HG02970 (cell line): Measurements from ENCODE around the gene MORN1.
A peak's percentile ranks its signal among the peaks of the same experiment; 100 is the strongest.

Source experiments
- ATAC-seq: cut with Tn5 transposase; IDR thresholded peaks from one replicate; pipeline ENCODE4 v1.9.1; 2021; ENCODE audit warnings: mild to moderate bottlenecking, moderate library complexity, moderate number of reproducible peaks; ENCODE audit not compliant: unreplicated experiment, low FRiP score

Gene MORN1

DNA sequence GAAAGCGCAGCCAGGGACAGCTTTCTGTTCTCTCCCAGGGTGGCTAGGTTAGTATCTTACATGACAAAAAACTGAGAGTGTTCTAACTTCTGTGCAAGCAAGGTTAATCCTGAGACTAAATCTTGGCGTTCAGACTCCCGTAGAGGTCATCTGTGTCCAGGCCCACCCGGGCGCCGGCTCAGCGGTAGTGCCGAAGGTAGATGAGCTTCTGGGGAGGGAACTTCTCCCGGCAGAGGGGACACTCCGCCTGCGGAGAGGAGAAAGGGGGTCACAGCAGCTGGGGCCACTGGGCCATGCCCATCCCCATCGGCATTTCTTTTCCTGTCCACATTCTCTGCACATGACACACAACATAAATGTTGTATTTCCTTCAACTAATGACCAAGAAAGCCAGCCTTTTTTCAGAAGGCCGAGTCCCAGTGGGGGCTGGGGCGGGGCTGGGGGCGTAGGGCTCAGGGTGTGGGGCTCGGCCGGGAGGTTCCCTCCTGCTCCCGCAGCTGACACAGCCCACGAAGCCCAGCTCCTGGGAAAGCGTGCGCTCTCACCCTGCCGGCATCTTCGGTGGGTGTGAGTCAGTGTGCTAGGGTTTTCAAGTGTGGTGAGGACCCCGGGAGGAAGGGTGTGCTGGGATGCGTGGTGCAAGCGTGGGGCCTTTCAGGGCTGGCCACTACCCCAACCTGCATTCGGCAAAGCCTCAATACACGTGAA is 14.4 kb upstream of the MORN1 start:
- no peak for ATAC-seq

DNA sequence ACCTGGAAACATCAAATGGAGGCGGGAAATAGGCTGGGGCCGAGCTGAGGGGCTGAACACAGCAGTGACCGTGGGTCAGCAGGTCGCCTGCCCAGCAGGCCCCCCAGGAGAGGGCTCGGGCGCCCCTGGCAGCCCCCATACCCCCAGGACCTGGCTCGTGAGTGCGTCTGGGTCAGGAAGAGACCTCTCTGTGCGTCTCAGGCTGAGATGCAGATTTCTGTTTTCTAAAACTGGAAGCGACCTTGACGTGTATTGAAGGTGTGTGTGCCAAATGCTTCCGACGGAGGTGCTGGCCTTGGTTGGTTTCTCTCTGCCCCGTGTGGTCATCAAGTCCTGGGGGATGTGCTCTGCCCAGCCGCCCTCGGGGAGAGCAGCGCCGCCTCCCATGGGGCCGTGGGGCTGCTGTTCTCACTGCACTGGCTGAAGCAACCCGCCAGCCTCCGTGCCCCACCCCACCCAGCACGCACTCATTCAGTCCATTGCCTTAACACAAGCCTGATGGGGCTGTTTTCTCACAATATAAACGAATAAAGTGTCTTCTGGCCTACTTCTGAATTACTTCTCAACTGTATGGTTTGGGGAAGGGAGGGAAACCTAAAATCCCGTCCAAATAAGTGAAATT is 13.6 kb upstream of the MORN1 start:
- ATAC-seq: no peak

DNA sequence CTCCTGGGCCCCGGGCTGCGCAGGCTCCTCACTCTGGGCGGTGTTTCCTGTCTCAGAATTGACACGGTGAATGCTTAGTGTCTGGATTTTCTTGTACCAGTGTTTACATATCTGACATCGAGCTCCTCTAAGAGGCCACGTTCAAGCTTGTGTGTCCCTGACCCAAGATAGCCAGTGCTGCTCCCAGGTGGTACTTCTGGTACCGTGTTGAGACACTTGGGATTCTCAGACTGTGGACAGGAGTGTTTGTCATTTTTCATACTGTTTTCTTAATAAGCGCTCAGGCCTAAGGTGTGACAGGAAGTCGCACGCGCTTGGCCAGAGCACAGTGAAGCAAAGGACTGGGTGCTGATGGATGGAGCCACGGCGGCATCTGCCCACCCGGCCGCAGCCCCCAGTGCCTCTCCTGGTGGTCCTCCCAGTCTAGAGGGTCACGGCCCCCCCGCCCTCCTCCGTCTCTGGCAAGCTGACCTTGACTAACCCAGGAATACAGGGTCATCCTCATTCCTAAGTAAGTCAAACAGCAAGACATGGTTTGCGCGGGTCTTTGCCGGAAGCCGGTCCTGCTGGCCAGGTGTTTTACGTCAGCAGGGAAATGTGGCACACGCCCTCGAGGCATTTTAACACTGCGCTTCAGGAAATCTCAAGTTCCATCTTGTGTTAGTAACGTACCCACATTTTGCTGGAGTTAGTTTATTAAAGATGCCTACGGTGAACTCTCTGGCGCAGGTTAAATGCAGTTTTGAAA is 13.0 kb upstream of the MORN1 start:
- no peak for ATAC-seq

DNA sequence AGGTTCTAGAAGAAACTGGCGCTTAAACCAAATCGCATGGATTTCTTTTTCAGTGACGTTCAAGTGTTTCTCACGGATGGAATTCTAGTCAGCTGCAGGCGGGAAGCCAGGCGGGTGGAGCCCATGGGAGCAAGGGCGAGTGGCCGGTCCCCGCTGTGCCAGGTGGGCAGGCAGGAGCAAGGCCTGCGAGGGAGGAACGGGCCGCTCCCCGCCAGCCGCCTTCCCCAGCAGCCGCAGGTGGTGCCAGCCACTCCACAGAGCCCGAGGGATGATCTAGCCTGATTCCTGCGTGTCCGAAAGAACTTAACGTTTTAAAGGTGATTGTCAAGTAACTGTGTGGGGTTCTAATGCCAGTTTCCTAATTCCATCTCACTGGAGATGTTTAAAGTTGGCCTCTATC is 11.9 kb upstream of the MORN1 start:
- ATAC-seq: no peak

DNA sequence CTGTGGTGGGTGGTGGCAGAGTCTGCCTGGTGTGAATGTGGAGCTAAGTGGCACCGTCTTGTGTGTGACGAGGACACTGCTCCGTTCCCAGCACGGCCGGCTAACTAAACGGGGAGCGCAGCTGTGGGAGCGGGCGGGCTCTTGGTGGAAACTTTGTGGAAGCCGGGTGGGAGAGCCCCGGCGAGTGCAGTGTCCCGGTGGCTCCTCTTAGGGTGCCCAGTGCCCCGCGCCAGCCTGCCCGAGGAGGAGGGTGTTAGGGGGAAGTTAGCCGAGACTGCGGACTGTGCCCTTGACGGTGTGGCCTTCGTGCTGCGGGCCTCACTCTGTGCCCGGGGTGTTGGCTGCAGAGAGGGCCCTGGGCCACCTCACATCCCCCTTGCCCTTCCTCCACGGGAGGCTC is 11.1 kb upstream of the MORN1 start:
- ATAC-seq: no peak

DNA sequence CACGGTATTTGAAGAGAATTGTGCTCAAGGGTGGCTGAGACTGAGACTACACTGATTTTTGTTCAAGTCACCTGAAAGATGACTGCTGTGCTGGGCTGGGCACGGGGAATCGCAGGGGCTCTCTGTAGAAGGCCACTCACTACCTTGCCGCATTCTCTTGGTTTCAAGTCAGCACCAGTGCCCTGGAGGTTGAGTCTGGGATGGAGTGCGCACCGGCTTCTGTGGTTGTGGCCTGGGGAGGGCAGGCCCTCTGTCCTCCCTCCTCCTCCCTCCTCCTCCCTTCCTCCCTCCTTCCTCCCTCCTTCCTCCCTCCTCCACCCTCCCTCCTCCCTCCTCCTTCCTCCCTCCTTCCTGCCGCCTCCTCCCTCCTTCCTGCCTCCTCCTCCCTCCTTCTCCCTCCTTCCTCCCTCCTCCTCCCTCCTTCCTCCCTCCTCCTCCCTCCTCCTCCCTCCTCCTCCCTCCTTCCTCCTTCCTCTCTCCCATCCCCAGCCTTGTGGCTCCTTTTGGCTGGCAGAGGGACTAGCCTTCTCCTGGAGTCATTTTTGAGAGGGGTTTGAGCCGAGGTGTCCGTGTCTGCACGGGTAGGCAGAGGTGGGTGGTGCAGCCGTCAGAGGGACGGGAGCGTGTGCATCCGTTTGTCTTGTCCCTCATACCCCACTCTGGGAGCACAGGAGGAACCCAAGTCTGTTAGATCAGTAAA is 9.7 kb upstream of the MORN1 start:
- no peak for ATAC-seq

DNA sequence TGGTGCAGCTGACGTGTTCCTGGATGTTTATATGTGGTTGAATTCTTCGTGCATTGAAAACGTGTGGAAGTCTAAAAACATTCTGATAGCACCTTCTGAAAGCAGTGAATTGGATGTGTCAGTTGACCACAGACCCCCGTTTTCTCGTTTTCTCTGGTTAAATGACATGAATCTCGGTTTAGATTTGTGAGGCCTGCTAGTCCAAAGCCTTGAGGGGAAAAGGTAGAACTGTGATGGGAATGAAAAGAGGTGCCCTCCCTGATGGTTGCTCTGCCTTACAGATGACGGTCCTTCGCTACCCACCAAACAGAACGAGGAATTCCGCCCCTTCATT is 9.2 kb upstream of the MORN1 start:
- no peak for ATAC-seq

DNA sequence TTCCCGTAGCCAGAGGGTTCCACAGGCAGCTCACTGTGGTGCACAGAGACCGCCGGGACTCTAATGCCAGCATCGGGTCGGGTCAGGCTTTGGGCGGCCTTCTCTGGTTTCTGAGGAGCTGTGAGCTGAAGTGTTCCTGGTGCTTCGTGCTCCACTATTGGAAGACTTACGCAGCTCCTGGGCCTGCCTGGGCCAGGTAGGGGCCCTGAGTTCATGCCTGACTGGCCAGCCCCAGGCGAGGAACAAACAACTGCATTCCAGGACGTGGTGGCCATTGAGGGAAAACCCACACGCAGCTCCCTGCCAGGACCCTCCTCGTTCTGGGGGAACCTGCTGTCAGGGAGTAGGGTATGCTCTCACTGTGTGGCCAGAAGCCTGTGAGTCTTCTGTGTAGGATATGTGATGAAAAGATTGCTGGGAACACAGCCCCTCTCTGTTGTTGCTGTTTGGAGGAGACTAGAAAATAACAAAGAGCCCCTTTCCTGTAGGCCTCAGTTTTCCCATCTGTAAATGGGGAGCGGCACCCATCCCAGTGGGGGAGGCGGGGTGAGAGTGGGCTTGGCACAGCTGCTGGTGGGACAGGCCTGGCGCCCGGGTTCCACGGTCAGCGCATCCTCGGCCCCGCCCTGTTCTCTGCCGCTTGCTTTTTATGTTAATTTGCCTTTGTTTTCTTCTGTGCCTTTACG is 8.7 kb upstream of the MORN1 start:
- ATAC-seq: no peak

DNA sequence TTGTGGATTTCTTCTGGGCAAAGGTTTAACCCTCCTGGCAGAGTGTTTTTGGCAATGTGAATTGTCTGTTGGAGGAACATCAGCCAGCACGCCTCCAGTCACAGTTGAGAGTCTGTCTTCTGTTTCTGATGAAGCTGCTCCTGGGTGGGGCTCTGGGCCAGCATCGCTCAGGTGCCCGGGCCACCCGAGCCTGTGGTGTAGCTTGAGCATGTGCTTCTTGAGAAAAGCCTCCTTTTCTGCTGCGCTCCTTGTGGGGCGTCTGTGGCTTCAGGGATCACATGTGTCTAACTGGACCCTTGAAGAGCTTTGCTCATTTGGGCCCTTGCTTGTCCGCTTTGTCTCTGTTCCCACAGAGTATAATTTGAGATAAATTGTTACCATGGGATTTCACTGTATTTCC is 7.5 kb upstream of the MORN1 start:
- ATAC-seq: no peak

DNA sequence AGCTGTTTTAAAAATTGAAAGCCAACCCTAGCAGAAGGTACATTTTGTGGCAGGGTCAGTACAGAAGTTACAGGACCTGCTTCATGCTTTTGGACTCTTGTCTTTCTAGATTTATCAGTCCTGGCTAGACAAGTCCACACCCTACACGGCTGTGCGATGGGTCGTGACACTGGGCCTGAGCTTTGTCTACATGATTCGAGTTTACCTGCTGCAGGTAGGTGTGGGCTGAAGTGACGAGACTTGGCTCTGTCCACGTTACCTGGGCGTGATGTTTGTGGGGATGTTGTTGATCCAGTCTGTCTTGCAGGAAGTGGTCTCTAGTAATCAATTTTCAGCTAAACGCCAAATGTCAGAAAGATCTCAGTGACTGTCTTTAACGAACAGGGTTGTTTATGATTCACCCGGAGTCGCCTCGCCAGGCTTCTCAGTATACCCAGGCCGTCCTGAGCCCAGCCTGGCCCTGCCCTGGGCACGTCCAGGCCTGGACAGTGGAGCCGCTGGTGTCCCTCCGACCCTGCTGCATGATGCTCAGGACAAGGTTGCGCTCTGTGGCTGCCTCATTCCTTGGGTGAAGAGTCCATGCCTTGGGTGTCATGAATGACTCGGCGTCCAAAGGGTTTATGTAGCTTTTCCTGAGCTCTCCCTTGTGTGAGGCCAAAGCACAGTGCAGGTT is 5.8 kb upstream of the MORN1 start:
- no peak for ATAC-seq

DNA sequence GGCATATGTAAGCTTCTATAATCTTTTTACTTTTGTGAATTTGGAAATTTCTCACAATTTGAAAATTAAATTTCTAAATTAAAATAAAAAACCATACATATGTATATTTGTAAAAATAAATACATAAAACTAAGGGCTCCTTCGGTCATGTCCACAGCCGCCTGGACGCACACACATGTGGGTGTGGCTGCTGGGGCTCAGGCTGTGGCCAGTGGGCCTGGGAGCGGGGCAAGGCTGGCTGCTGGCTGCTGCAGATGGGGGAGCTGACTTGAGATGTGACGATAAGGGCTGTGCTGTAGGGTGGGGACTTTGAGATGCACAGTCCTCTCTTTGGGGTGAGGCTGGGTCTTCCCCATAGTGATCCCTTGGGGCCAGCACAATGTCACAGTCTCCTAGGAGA is 5.1 kb upstream of the MORN1 start:
- no peak for ATAC-seq

DNA sequence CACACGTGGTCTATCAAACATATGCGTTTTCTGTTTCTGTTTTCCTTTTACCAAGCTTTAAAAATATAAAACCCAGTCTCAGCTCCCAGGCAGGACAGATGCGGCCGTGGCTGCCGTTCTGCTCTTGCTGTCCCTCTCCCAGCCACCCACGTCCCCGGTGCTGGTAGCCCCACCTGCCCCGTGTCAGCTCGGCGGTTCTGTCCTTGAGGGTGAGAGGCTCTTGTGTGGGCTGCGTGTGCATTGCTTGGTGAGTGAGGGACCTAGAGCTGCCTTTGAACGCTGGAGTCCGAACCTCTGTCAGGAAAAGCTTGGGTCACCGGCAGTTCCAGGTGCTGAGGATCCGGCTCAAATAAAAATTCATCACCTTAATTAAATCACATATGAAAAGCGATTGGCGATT is 4.7 kb upstream of the MORN1 start:
- ATAC-seq: no peak

DNA sequence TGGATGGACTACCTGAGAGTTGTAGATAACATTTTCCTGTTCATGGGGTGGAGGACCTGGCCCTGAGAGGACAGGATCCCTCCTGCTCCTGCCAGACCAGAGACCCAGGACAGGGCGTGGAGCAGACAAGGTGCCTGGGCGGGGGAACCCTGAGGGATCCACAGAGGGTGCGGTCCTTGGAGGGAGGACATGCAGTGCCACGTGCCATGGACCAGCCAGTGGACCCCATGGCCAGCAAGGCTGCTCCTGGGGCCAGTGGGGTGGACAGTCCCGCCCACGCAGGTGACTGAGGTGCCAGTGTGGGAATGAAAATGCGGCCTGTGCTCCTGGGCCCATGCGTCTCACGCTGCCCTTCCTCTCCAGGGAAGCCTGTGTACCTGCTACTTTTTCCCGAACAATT is 3.9 kb upstream of the MORN1 start:
- no peak for ATAC-seq

DNA sequence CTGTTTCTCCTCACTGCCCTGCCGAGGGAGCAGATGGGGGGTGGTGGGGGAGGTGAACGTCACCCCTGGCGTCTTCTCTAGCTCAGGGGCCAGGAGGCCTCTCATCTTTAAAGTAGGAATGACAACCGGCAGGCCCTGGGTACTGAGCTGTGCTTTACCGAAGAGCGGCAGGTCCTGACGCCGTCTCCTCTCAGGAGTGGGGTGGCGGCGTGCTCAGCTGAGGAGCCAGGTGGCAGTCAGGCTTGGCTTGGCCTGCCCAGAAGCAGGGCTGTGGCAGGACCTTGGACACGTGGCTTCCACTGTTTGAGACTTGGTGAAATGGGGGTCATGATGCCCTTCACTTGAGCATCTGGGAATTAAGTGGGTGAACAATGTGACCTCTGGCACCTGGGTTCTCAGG is 3.4 kb upstream of the MORN1 start:
- no peak for ATAC-seq

DNA sequence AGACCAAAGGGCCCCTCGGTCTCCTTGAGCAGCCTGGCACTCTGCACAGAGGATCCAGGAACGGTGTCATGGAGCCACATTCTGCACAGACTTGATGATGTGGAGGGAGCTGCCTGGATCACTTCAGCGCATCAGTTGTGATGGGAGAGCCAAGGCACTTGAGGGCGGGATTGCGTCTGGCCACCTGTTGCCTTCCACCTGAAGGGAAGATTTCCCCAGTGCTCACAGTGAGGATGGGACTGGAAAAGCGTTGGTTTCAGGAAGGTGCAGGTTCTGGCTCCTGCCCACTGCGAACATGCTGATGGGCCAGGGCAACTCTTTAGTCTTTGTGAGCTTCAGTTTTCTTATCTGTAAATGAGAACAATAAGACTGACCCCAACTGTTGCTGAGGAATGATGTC is 2.9 kb upstream of the MORN1 start:
- ATAC-seq: no peak

DNA sequence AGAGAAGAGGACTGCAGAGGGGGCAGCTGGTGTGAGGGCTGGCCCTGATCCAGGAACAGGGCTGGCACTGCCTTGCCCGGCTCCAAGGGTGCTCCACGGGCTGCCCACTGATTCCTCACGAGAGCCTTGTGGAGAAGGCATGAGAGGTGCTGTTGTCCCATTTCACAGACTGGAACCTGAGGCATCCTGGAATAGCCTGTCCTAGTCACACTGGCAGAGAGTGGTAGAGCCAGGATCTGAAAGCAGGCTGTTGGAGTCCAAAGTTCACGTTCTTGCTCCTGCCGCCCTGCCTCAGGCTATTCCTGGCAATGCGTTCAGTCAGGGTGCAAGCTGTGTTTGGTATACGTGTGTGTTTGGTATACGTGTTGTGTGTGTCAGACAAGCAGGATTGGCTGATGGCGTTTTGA is 2.1 kb upstream of the MORN1 start:
- no peak for ATAC-seq

DNA sequence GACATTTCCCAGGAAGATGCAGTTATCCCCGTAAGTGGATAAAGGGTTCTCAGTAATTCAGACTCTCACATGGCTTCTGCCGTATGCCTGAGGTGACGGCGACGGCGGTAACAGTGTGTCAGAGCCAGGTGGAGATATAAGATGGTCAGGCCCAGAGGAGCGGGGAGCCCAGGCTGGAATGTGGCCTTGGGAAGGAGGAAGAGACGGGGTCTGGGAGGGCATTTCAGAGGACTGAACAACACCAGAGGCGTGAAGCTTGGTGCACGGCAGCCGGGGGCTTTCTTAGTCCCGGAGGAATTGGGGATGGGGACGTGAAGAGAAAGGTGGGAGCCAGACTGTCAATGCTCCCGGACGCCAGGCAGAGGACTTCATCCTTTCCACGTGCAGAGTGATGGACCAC is 1.3 kb upstream of the MORN1 start:
- ATAC-seq: no peak

DNA sequence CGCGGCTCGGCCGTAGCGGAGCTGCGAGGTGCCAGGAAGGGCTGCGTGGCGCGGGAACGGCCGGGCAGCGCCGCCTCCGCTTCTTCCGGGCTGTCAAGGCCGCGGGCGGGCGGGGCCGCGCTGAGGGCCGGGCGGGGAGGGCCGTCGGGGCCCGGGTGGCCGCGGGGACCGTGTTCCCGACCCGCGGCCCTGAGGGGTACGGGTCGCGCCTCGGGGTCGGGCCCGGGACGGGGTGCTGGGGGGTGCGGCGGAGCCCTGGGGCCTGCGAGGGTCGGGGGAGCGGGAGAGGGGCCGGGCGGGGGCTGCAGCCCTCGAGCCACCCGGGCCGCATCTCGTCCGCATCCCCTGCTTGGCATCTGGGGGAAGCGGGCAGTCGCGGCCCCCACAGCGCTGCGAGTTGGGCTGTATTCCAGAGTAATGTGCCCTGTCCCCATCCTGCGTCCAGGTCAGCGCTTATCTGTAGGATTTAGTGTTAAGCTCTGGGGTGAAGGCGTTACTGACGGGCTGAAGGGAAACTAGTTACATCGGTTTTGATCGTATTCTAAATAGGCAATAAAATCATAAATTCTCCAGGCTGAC is 666 bp upstream of the MORN1 start:
- peak; percentile 18 for ATAC-seq

DNA sequence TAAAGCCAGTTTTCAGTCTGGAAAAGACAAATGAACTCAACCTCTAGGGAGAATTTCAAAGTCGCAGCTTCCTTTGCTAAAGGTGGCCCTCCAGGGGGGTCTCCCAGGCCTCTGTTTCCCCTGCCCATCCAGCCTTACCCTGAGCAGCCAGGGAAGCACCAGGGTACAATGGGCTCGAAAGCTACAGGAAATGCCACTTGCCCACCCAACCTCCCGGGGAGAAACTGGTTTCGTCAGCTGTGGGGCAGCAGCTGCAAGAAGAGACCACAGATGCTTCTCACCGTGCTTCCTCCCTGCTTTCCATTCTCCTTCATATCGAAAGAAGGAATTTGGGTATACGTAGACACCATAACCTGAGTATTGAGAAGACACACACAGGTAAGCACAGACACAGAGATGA is 1.7 kb downstream of the MORN1 start:
- no peak for ATAC-seq
